ENCODE data around the gene SKA2. TPM values are rescaled to one million over a fixed set of nuclear protein-coding genes. Genes with fewer than 3 reads are reported as not detected.
A peak's percentile ranks its signal among the peaks of the same experiment; 100 is the strongest.

Gene SKA2
- polyA plus RNA-seq, 1 experiment, result 9.7 TPM

DNA sequence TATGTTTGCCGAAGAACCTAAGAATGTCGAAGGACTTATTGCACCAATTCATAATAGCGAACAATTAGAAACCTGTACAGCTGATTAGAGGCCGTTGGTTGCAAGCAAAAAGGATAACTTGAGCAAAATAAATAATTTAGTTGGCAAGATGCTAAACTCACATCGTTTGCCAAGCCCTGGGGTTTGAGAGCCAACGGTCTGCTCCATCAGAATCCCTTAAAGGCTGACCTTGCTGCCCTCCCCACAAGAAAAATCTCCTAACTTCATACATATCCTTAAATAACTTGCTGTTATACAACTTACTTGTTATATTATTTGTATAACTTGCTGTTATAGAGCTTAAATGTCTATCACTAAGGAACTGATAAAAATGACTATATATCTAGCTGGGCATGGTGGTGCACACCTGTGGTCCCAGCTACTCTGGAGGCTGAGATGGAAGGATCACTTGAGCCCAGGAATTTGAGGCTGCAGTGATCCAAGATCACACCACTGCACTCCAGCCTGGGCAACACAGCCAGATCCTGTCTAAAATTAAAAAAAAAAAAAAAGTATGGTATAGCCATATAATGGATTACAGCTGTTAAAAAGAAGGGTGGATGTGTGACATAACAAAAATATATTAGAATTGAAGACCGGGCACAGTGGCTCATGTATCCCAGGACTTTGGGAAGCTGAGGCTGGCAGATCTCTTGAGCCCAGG is 46.4 kb downstream of the SKA2 start:
- TF ChIP-seq, protein P1, sequence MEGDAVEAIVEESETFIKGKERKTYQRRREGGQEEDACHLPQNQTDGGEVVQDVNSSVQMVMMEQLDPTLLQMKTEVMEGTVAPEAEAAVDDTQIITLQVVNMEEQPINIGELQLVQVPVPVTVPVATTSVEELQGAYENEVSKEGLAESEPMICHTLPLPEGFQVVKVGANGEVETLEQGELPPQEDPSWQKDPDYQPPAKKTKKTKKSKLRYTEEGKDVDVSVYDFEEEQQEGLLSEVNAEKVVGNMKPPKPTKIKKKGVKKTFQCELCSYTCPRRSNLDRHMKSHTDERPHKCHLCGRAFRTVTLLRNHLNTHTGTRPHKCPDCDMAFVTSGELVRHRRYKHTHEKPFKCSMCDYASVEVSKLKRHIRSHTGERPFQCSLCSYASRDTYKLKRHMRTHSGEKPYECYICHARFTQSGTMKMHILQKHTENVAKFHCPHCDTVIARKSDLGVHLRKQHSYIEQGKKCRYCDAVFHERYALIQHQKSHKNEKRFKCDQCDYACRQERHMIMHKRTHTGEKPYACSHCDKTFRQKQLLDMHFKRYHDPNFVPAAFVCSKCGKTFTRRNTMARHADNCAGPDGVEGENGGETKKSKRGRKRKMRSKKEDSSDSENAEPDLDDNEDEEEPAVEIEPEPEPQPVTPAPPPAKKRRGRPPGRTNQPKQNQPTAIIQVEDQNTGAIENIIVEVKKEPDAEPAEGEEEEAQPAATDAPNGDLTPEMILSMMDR (IDR thresholded peaks at IDR 0.05; ENCODE audit: insufficient read depth, low read depth, low read length), result no peak

GRCh38 chr17:59107306-59107670 is 47.7 kb downstream of the SKA2 start:
- ChIA-PET POLR2A (no interaction called here), CTCF (no interaction called here)
- DNase-seq (ENCODE audit: low read depth), result no peak
- Histone ChIP-seq H3K27me3 (ENCODE audit: control insufficient read depth, insufficient read depth, low read length) (no peaks in the 10 kb centered on the region), H3K36me3 (ENCODE audit: control insufficient read depth, insufficient read depth, low read length) (no peaks in the 10 kb centered on the region), H3K4me3 (ENCODE audit: low read depth, low read length) (peak overlapping the region; percentile 79)
- TF ChIP-seq, protein P1 (IDR thresholded peaks at IDR 0.05; ENCODE audit: insufficient read depth, low read depth, low read length), result no peak

More for the DNA sequence above, 46.4 kb downstream of the SKA2 start:
- no peaks in the 10 kb centered on the region for H3K36me3 ChIP-seq (ENCODE audit: control insufficient read depth, insufficient read depth, low read length)
- no peaks in the 10 kb centered on the region for H3K27me3 ChIP-seq (ENCODE audit: control insufficient read depth, insufficient read depth, low read length)
- no peak overlapping the region for H3K4me3 ChIP-seq (ENCODE audit: low read depth, low read length)
- DNase-seq (ENCODE audit: low read depth), result no peak
- POLR2A ChIA-PET, result no interaction called here
- CTCF ChIA-PET, result interaction anchor here (1.5 kb wide), 1 partner anchor 10 kb away, joined by 4 read pairs; no protein-coding TSS in a partner anchor

DNA sequence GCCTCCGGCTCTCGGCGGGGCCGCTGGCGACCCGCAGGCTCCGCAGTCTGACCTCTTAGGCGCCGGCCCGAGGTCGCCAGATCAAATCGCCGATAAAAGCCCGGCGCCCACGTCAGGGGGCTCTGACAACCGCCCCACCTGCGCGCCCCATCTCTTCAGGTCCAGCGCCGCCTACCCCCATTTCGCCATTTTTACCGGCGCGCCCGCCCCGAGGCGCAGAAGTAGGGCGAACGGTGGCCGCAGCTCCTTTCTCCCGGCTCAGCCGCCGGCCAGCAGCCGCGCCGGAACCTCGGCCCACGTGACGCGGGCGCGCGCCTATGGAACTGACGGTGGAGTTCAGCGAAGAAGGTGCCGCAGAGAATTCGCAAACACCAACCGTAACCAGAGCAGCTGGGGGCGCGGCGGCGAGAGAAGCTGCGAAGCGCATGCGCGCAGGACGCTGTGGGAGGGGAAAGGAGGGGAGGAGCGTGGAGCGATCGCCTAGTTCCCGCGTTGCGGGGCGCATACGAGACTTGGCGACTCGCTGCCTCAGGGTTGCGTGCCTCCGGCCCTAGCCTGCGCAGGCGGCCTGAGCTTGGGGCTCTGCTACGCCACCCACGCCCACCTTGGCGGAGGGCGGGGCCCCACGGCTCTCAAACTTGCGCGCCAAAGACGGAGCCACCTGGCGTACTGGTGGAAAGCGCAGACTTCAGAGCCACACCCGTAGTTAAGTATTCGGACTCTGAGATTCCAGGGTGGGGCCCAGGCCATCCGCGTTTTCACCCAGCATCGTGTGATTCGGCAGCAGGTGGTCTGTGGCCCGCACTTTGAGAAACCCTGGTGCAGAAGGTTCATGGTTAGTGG is 48.3 kb downstream of the SKA2 start, which contains the start of gene TRIM37:
Gene TRIM37 (minus strand): TSS at position 418 of the 843 bp plus-strand sequence. CDS start 419 bp downstream, outside the sequence.
- CTCF ChIA-PET, result no interaction called here
- TF ChIP-seq, protein P1 (IDR thresholded peaks at IDR 0.05; ENCODE audit: insufficient read depth, low read depth, low read length), result 0 out of 2 replicates have a peak, but pooled peaks have one; percentile 25
- DNase-seq (ENCODE audit: low read depth), result peak; percentile 93

GRCh38 chr17:59105852-59106462 is 49.0 kb downstream of the SKA2 start:
- Histone ChIP-seq H3K36me3 (ENCODE audit: control insufficient read depth, insufficient read depth, low read length) (no peaks in the 10 kb centered on the region), H3K4me3 (ENCODE audit: low read depth, low read length) (peak overlapping the region; percentile 79), H3K27me3 (ENCODE audit: control insufficient read depth, insufficient read depth, low read length) (no peaks in the 10 kb centered on the region)
- ChIA-PET POLR2A (no interaction called here), CTCF (no interaction called here)
- TF ChIP-seq, protein P1 (IDR thresholded peaks at IDR 0.05; ENCODE audit: insufficient read depth, low read depth, low read length), result no peak
- no peak for DNase-seq (ENCODE audit: low read depth)

More for the DNA sequence above, 48.3 kb downstream of the SKA2 start, which contains the start of gene TRIM37:
- no peaks in the 10 kb centered on the region for H3K27me3 ChIP-seq (ENCODE audit: control insufficient read depth, insufficient read depth, low read length)
- POLR2A ChIA-PET, result no interaction called here
- no peaks in the 10 kb centered on the region for H3K36me3 ChIP-seq (ENCODE audit: control insufficient read depth, insufficient read depth, low read length)
- peak within 1 kb of the TSS; percentile 79 for H3K4me3 ChIP-seq (ENCODE audit: low read depth, low read length)

DNA sequence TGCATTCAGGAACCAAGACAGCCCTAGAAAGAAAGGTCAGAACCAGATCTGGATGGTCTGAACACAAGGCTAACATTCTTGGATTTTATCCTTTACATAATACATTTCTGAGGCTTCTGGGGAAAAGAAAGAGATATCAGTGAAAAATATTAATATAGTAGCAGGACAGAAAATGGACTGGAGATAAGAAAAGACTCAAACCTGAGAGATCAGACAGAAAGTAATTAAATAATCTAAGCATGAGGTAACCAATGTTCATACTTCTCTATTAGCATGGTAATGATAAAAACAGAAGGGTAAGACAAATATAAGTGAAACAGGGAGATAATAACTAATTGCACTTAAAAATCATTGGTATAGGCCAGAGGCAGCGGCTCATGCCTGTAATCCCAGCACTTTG is 53.8 kb downstream of the SKA2 start:
- TF ChIP-seq, protein P1 (IDR thresholded peaks at IDR 0.05; ENCODE audit: insufficient read depth, low read depth, low read length), result no peak
- ChIA-PET CTCF (no interaction called here), POLR2A (no interaction called here)
- Histone ChIP-seq H3K4me3 (ENCODE audit: low read depth, low read length) (no peak overlapping the region), H3K27me3 (ENCODE audit: control insufficient read depth, insufficient read depth, low read length) (no peaks in the 10 kb centered on the region), H3K36me3 (ENCODE audit: control insufficient read depth, insufficient read depth, low read length) (no peaks in the 10 kb centered on the region)
- DNase-seq (ENCODE audit: low read depth), result no peak
